Thymus (tissue), 11 donors: ENCODE results near the gene ISM1. TPM values are rescaled to one million over a fixed set of nuclear protein-coding genes. Genes with fewer than 3 reads are reported as not detected.

Source experiments
- DNase-seq, 9 donors: peaks; one replicate each; pipeline ENCODE4 v3.0.0-alpha.2; 2013; ENCODE audit warnings: low spot score in 9 of 9, low read depth in 6 of 9, missing footprints in 1 of 9
- H3K27ac ChIP-seq, 2 donors: one replicate each; pipeline ENCODE4 v1.5.1; 2013; ENCODE audit warnings: control low read depth in 1 of 2, low read depth in 1 of 2, low read length in 1 of 2, mild to moderate bottlenecking in 1 of 2, moderate library complexity in 1 of 2
- H3K27me3 ChIP-seq, 2 donors: one replicate each; pipeline ENCODE4 v1.5.1; 2013; ENCODE audit warnings: low read length in 1 of 2; ENCODE audit not compliant: control insufficient read depth in 2 of 2, insufficient read depth in 1 of 2
- H3K36me3 ChIP-seq, 2 donors: one replicate each; pipeline ENCODE4 v1.5.1; 2013; ENCODE audit warnings: low read length in 1 of 2, mild to moderate bottlenecking in 1 of 2, moderate library complexity in 1 of 2; ENCODE audit not compliant: control insufficient read depth in 2 of 2, insufficient read depth in 2 of 2
- H3K4me1 ChIP-seq, 2 donors: one replicate each; pipeline ENCODE4 v1.5.1; 2013; ENCODE audit warnings: low read length in 2 of 2; ENCODE audit not compliant: control insufficient read depth in 2 of 2, insufficient read depth in 2 of 2
- H3K4me3 ChIP-seq, 2 donors: one replicate each; pipeline ENCODE4 v1.5.1; 2013; ENCODE audit warnings: low read length in 2 of 2, control low read depth in 1 of 2, mild to moderate bottlenecking in 1 of 2
- H3K9me3 ChIP-seq, 2 donors: one replicate each; pipeline ENCODE4 v1.5.1; 2013; ENCODE audit warnings: low read length in 1 of 2, mild to moderate bottlenecking in 1 of 2; ENCODE audit not compliant: control insufficient read depth in 2 of 2, insufficient read depth in 1 of 2
- whole genome bisulfite sequencing: extraction: QIAGEN DNeasy Blood & Tissue Kit; methylation state at CpG from one replicate; pipeline ENCODE4 v1.1.7; 2013; 5-methylcytosine and 5-hydroxymethylcytosine counted together
- polyA plus RNA-seq: library from polyadenylated mRNA; stranded (reverse); fragments of 200-250 nt; gene quantifications from one replicate; pipeline ENCODE4 v1.2.3, GENCODE V29; 2013
- total RNA-seq: library from RNA; stranded (reverse); fragments of 120-200 nt; gene quantifications from one replicate; pipeline ENCODE4 v1.2.4, GENCODE V29; 2013
- donor health status: healthy.

The ISM1 gene
- total and polyA plus RNA-seq, 2 donors = 0.66 to 1.2 TPM

- no peaks in the 10 kb centered on the region for H3K27me3 ChIP-seq
- H3K36me3 ChIP-seq = no peaks in the 10 kb centered on the region
- no peak overlapping the region for H3K27ac ChIP-seq
- peaks cover 32 to 45% of the 10 kb centered on the region in 2 donors for H3K4me1 ChIP-seq
- no peak overlapping the region for H3K4me3 ChIP-seq
- WGBS = 95% methylated on average over 8 of the region's 8 CpGs
- H3K9me3 ChIP-seq = no peaks in the 10 kb centered on the region
- DNase-seq = peak in 5 of 9 donors; percentile 26 to 68 (median 35)
Measured at GRCh38 chr20:13261460-13262301, 40.6 kb downstream of the ISM1 start.

- Histone ChIP-seq H3K4me3 (no peak overlapping the region), H3K27me3 (no peaks in the 10 kb centered on the region), H3K27ac (no peak overlapping the region), H3K4me1 (peaks cover 32 to 45% of the 10 kb centered on the region in 2 donors), H3K9me3 (no peaks in the 10 kb centered on the region), H3K36me3 (no peaks in the 10 kb centered on the region)
- DNase-seq = no peak
- WGBS = 82% methylated on average over 2 of the region's 2 CpGs
Measured at GRCh38 chr20:13262302-13262650, 41.2 kb downstream of the ISM1 start.

GRCh38 chr20:13262671-13263360, 41.7 kb downstream of the ISM1 start:
- H3K4me1 ChIP-seq = peaks cover 32 to 45% of the 10 kb centered on the region in 2 donors
- 95% methylated on average over 9 of the region's 9 CpGs for WGBS
- no peak overlapping the region for H3K27ac ChIP-seq
- no peak overlapping the region for H3K4me3 ChIP-seq
- no peak for DNase-seq
- H3K9me3 ChIP-seq = no peaks in the 10 kb centered on the region
- H3K36me3 ChIP-seq = no peaks in the 10 kb centered on the region
- H3K27me3 ChIP-seq = no peaks in the 10 kb centered on the region

- DNase-seq = peak in 3 of 9 donors; percentile 31 to 71 (median 43)
- Histone ChIP-seq H3K4me1 (peaks cover 32 to 45% of the 10 kb centered on the region in 2 donors), H3K27me3 (no peaks in the 10 kb centered on the region), H3K27ac (no peak overlapping the region), H3K36me3 (no peaks in the 10 kb centered on the region), H3K4me3 (no peak overlapping the region), H3K9me3 (no peaks in the 10 kb centered on the region)
- WGBS = 11% methylated on average over 5 of the region's 5 CpGs
Measured at GRCh38 chr20:13263451-13263850, 42.4 kb downstream of the ISM1 start.

- H3K27ac ChIP-seq = peak overlapping the region in 1 of 2 donors; percentile 69
- H3K36me3 ChIP-seq = no peaks in the 10 kb centered on the region
- 26% methylated on average over 5 of the region's 5 CpGs for WGBS
- H3K4me3 ChIP-seq = no peak overlapping the region
- peak in 7 of 9 donors; percentile 22 to 76 (median 38) for DNase-seq
- H3K27me3 ChIP-seq = no peaks in the 10 kb centered on the region
- peaks cover 32 to 45% of the 10 kb centered on the region in 2 donors for H3K4me1 ChIP-seq
- no peaks in the 10 kb centered on the region for H3K9me3 ChIP-seq
Measured at GRCh38 chr20:13264907-13265306, 43.8 kb downstream of the ISM1 start.

GRCh38 chr20:13265941-13266340, 44.9 kb downstream of the ISM1 start:
- Histone ChIP-seq H3K36me3 (no peaks in the 10 kb centered on the region), H3K4me3 (no peak overlapping the region), H3K27me3 (no peaks in the 10 kb centered on the region), H3K27ac (no peak overlapping the region), H3K4me1 (peaks cover 37 to 46% of the 10 kb centered on the region in 2 donors), H3K9me3 (no peaks in the 10 kb centered on the region)
- WGBS = 98% methylated on average over 4 of the region's 4 CpGs
- peak in 1 of 9 donors; percentile 42 for DNase-seq

GRCh38 chr20:13267231-13267630, 46.2 kb downstream of the ISM1 start:
- Histone ChIP-seq H3K27ac (no peak overlapping the region), H3K36me3 (no peaks in the 10 kb centered on the region), H3K9me3 (no peaks in the 10 kb centered on the region), H3K4me3 (no peak overlapping the region), H3K4me1 (peaks cover 37 to 43% of the 10 kb centered on the region in 2 donors), H3K27me3 (no peaks in the 10 kb centered on the region)
- 82% methylated on average over 7 of the region's 7 CpGs for WGBS
- DNase-seq = no peak

GRCh38 chr20:13268953-13269352, 47.9 kb downstream of the ISM1 start:
- Histone ChIP-seq H3K27me3 (no peaks in the 10 kb centered on the region), H3K36me3 (no peaks in the 10 kb centered on the region), H3K4me3 (no peak overlapping the region), H3K9me3 (no peaks in the 10 kb centered on the region), H3K4me1 (peaks cover 24 to 29% of the 10 kb centered on the region in 2 donors), H3K27ac (no peak overlapping the region)
- no peak for DNase-seq
- WGBS = 90% methylated on average over 2 of the region's 2 CpGs

- WGBS = 34% methylated on average over 1 of the region's 1 CpG
Measured at GRCh38 chr20:13270211-13270610, 49.1 kb downstream of the ISM1 start.

More at GRCh38 chr20:13270211-13270610, 49.1 kb downstream of the ISM1 start:
- H3K9me3 ChIP-seq = no peaks in the 10 kb centered on the region
- H3K27ac ChIP-seq = no peak overlapping the region
- peaks cover 16 to 28% of the 10 kb centered on the region in 2 donors for H3K4me1 ChIP-seq
- H3K36me3 ChIP-seq = no peaks in the 10 kb centered on the region
- H3K27me3 ChIP-seq = no peaks in the 10 kb centered on the region
- H3K4me3 ChIP-seq = no peak overlapping the region
- no peak for DNase-seq
